T-helper 1 cell treated with Interleukin-12 subunit alpha and Interleukin-12 subunit beta and Interleukin-4 antibody, amounts not matched to agents 30 μg/mL and 1 μg/mL, for 36 hours (primary cell): ENCODE measurements around the gene RFPL3.
"Not testable (repeated sequence)": the region's sequence is repeated elsewhere in the genome, so short reads cannot be mapped to it uniquely, and the experiment has no call there.

Experiments used
- H3K27ac Mint-ChIP-seq: one replicate; pipeline ENCODE4 v1.8.0; 2021; ENCODE audit warnings: mild to moderate bottlenecking, mixed read lengths
- H3K27me3 Mint-ChIP-seq: one replicate; pipeline ENCODE4 v1.8.0; 2021; ENCODE audit warnings: low read depth, mixed read lengths
- H3K36me3 Mint-ChIP-seq: one replicate; pipeline ENCODE4 v1.8.0; 2021; ENCODE audit warnings: low read depth, mixed read lengths
- H3K4me1 Mint-ChIP-seq: one replicate; pipeline ENCODE4 v1.8.0; 2021; ENCODE audit warnings: low read depth, mixed read lengths
- H3K4me3 Mint-ChIP-seq: one replicate; pipeline ENCODE4 v1.8.0; 2021; ENCODE audit warnings: mild to moderate bottlenecking, moderate library complexity, mixed read lengths
- H3K9me3 Mint-ChIP-seq: one replicate; pipeline ENCODE4 v1.8.0; 2021; ENCODE audit warnings: mixed read lengths

Gene RFPL3

DNA sequence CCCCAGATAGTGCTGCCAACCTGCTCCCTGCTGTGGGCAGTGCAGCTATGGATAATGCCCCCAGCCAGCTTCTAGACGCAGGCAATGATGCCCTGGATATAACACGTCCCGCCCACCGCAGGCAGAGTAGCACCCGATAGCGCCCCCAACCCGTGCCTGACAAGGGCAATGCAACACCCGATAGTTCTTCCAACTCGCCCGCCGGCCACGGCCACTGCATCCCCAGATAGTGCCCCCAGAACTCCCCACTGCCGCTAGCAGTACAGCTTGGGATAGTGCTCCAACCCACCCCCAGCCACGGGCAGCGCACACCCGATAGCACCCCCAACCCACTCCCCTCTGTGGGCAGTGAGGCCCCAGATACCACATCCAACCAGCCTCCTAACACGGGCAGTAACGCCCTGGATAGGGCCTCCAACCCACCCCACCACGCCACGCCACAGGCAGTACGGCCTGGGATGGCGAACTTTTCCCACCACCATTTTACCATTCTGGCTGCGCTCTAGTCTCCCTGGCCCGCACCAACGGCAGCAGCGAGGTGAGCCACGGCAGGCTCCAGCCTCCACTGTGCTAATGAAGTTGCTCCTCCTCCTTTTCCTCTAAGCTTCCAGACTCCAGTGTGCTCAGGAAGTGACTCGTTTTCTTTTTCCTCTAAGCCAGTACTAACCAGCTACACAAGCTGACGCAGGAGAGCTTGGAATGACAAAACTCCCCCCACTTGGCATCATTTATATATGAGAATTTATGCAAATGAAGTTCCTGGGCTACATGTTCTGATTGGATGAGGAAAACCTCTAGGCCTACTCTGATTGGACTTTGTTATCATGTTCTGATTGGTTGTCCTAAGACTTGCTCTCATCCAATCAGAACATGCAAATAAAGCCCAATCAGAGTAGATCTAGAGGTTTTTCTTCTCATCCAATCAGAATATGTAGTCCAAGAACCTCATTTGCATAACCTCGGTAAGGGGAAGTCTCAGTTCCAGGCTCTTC is 3.0 kb upstream of the RFPL3 start:
- H3K9me3 Mint-ChIP-seq, result no peaks in the 10 kb centered on the region

DNA sequence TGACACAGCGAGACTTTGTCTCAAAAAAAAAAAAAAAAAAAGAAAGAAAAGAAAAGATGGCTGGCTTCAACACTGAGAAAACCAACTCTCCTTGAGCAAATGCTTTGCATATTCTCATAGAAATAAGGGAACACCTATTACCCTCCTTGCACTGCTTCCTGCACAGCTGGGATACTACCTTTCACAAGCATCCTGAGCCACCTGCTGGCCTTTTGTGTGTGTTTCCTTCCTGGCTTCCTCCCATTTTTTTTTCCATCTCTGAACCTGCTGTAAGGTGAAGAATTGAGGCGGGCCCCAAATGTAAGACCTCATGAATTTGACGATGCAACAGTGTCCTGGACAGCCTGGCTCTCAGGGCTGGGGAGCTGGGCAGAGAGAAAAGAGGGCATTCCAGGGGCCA is 1.9 kb upstream of the RFPL3 start:
- Mint-ChIP-seq H3K4me3 (no peak overlapping the region), H3K27ac (no peak overlapping the region), H3K36me3 (no peaks in the 10 kb centered on the region), H3K4me1 (no peaks in the 10 kb centered on the region), H3K27me3 (peaks cover 5% of the 10 kb centered on the region), H3K9me3 (no peaks in the 10 kb centered on the region)

More for the DNA sequence above, 3.0 kb upstream of the RFPL3 start:
- Mint-ChIP-seq H3K27ac (no peak overlapping the region), H3K4me3 (no peak overlapping the region), H3K4me1 (no peaks in the 10 kb centered on the region), H3K36me3 (no peaks in the 10 kb centered on the region), H3K27me3 (peaks cover 5% of the 10 kb centered on the region)

DNA sequence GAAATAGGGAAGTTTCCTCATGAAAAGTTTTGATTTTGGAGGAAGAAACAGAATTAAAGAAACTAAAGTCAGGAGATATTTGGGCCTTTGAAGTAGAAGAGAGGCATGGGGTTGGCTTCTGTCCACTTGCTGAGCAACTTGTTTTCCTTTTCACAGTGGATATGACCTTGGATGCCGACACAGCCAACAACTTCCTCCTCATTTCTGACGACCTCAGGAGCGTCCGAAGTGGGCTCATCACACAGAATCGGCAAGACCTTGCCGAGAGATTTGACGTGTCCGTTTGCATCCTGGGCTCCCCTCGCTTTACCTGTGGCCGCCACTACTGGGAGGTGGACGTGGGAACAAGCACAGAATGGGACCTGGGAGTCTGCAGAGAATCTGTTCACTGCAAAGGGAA is 2.4 kb downstream of the RFPL3 start:
- not testable (repeated sequence) for H3K4me1 Mint-ChIP-seq, H3K36me3 Mint-ChIP-seq, H3K27ac Mint-ChIP-seq, H3K4me3 Mint-ChIP-seq, H3K9me3 Mint-ChIP-seq, H3K27me3 Mint-ChIP-seq

- H3K4me1 Mint-ChIP-seq, result no peaks in the 10 kb centered on the region
- H3K36me3 Mint-ChIP-seq, result no peaks in the 10 kb centered on the region
- no peaks in the 10 kb centered on the region for H3K9me3 Mint-ChIP-seq
- H3K4me3 Mint-ChIP-seq, result no peak overlapping the region
- H3K27me3 Mint-ChIP-seq, result no peaks in the 10 kb centered on the region
- no peak overlapping the region for H3K27ac Mint-ChIP-seq
These were observed 3.6 kb downstream of the RFPL3 start for GRCh38 chr22:32361257-32361656.

DNA sequence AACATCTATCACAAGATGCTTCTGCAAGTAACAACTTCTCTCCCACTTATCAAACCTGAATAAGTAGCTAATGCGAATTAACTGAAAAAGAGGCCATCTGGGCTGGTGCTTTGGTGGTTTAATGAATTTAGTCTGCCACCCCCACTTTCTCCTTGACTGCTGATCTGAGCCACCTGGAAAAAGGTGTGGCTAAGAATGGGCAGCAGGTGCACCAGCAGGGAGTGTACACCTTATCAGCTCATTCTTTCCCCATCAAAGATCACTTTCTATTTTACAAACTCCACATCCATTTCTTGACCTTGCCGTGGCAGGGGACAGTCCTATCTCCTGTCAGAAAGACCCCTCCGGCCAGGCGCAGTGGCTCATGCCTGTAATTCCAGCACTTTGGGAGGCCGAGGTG is 6.5 kb downstream of the RFPL3 start:
- Mint-ChIP-seq H3K27ac (no peak overlapping the region), H3K4me3 (no peak overlapping the region), H3K36me3 (no peaks in the 10 kb centered on the region), H3K4me1 (no peaks in the 10 kb centered on the region), H3K27me3 (no peaks in the 10 kb centered on the region), H3K9me3 (no peaks in the 10 kb centered on the region)

GRCh38 chr22:32375678-32376450 is 18.2 kb downstream of the RFPL3 start:
- Mint-ChIP-seq H3K9me3 (no peaks in the 10 kb centered on the region), H3K27ac (no peak overlapping the region), H3K4me1 (no peaks in the 10 kb centered on the region), H3K36me3 (no peaks in the 10 kb centered on the region), H3K4me3 (no peak overlapping the region), H3K27me3 (peaks cover 9% of the 10 kb centered on the region)

DNA sequence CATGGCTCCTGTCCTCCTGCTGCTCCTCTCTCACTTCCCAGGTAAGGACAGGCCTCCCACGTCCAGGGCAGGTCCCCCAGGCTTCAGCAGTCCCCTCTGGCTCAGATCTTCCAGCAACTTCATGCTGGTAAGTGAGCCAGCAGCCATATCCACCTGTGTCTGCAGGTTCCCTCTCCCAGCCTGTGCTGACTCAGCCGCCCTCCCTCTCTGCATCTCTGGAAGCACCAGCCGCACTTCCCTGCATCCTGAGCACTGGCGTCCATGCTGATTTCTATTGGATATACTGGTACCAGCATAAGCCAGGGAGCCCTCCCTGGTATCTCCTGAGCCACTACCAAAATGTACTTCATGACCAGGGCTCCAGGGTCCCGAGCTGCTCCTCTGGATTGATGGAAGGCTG is 19.0 kb downstream of the RFPL3 start:
- peaks cover 9% of the 10 kb centered on the region for H3K27me3 Mint-ChIP-seq
- H3K27ac Mint-ChIP-seq, result no peak overlapping the region
- H3K36me3 Mint-ChIP-seq, result no peaks in the 10 kb centered on the region
- H3K4me3 Mint-ChIP-seq, result no peak overlapping the region
- no peaks in the 10 kb centered on the region for H3K4me1 Mint-ChIP-seq
- no peaks in the 10 kb centered on the region for H3K9me3 Mint-ChIP-seq

DNA sequence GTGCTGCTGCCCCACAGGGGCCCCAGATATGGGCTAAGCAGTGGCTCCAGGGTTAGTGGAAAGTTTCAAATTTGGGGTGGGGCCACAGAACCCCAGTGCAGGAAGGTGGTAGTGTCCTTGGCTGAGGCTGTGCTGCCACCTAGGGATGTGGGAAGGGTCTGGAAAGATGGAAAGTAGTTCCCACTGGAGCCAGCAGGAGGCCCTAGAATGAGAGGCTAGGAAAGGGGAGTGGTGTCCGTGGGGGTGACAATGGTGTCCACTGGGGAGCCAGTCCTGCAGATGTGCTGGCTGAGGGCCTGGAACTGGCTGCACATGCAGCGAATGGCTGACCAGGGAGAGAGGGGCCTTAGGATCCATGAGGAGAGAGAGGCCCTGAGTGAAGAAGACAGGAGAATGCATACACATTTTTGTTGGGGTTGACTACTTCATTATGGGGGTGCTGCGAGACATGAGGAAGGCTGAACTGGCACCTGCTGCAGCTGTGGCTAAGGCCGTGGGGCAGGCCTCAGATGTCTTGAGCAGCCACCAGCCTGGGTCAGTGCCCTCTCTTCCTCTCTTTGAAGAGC is 21.1 kb downstream of the RFPL3 start:
- Mint-ChIP-seq H3K4me1 (no peaks in the 10 kb centered on the region), H3K27me3 (peaks cover 3% of the 10 kb centered on the region), H3K27ac (no peak overlapping the region), H3K4me3 (no peak overlapping the region), H3K36me3 (no peaks in the 10 kb centered on the region), H3K9me3 (no peaks in the 10 kb centered on the region)

DNA sequence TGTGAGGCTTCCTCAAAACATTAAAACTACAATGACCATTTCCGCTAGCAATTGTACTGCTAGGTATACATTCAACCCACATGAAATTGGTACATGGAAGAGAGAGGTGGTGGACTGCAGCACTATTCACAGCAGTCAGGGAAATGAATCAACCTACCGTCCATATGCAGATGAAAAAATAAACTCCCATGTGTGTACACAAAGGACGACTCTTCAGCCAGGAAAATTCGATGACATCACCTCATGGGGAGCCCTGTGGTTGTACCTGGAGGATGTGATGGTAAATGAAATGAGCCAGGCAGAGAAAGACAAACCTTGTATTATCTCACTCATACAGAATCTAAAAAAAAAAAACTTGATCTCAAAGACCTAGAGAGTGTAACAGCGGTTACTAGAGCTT is 23.3 kb downstream of the RFPL3 start:
- Mint-ChIP-seq H3K4me3 (no peak overlapping the region), H3K4me1 (no peaks in the 10 kb centered on the region), H3K9me3 (no peaks in the 10 kb centered on the region), H3K27ac (no peak overlapping the region), H3K36me3 (no peaks in the 10 kb centered on the region), H3K27me3 (no peaks in the 10 kb centered on the region)

DNA sequence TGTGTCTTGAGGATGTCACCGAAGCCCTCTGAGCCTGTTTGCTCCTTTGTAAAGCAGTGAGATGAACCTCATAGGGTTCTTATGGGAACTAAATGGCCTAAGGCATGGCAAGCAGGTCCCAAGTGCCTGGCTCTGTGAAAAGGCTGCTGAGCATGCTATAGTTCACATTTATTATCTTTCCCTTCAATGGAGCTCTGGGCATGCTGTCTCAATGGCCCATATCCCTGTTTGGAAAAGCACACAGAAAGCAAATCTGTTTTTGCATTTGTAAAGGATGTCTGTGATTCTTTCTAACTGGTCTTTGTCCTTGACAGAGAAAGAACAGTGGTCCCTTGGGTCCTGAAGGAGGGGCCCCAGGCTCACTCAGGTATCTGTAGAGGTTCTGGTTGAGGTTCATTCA is 28.0 kb downstream of the RFPL3 start:
- Mint-ChIP-seq H3K4me1 (no peaks in the 10 kb centered on the region), H3K27me3 (no peaks in the 10 kb centered on the region), H3K4me3 (no peak overlapping the region), H3K9me3 (no peaks in the 10 kb centered on the region), H3K27ac (no peak overlapping the region), H3K36me3 (peaks cover 21% of the 10 kb centered on the region)

DNA sequence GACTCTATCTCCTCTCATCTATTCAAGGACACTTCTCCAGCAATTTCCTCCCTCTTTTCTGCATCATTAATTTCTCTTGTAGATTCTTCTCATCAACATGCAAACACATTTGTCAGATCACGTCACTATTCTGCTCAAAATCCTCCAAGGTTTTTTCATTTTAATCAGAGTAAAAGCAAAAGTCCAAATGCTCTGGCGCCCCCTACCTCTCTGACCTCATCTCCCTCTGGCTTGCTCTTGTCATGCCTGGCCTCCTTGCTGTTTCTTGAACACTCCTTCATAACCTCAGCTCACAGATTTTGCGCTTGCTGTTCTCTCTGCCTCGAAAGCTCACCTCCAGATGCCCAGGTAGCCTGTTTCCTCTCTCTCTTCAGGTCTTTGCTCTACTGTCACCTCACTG is 32.0 kb downstream of the RFPL3 start:
- no peak overlapping the region for H3K27ac Mint-ChIP-seq
- H3K4me3 Mint-ChIP-seq, result no peak overlapping the region
- no peaks in the 10 kb centered on the region for H3K4me1 Mint-ChIP-seq
- H3K27me3 Mint-ChIP-seq, result no peaks in the 10 kb centered on the region
- H3K36me3 Mint-ChIP-seq, result peaks cover 33% of the 10 kb centered on the region
- no peaks in the 10 kb centered on the region for H3K9me3 Mint-ChIP-seq

GRCh38 chr22:32395107-32395506 is 37.4 kb downstream of the RFPL3 start:
- H3K27ac Mint-ChIP-seq, result no peak overlapping the region
- peaks cover 3% of the 10 kb centered on the region for H3K4me1 Mint-ChIP-seq
- no peak overlapping the region for H3K4me3 Mint-ChIP-seq
- H3K27me3 Mint-ChIP-seq, result no peaks in the 10 kb centered on the region
- no peaks in the 10 kb centered on the region for H3K9me3 Mint-ChIP-seq
- H3K36me3 Mint-ChIP-seq, result peaks cover 35% of the 10 kb centered on the region

DNA sequence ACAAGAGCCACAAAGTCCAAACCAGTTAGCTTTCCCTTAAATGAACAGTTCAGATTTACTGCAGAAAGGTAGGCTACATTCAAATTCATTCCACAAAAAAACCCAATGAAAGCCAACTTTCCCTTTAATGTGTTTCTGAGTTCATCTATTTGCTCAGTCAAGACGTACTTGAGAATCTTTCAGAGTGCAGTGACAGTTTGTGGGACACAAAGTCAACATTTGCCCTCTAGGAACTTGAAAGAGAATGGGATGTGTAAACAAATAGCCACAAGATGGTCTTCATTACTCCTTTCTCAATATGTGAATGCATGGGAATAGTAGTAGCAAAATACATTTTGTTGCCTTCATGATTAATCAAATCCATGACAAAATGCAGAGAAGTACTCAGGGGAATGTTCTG is 38.6 kb downstream of the RFPL3 start:
- peaks cover 39% of the 10 kb centered on the region for H3K36me3 Mint-ChIP-seq
- H3K27ac Mint-ChIP-seq, result no peak overlapping the region

DNA sequence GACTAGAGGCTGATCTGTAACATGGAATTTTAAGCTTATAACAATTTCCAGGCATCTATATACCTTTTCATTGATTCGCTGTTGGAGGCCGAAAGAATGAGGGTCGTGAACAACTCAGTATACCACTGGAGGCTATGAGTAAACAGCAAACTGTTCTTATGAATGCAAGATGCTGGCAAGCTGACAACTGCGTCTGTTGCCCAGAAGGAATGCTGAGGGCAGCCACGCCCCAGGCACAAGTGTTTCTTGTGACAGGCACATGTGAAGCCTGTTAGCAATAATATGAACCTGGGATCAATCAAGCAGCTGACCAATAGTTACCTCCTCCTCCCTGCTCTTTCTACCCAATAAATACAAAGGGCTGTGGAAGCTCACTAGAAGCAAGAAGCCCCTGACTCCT is 39.1 kb downstream of the RFPL3 start:
- Mint-ChIP-seq H3K9me3 (no peaks in the 10 kb centered on the region), H3K4me1 (peaks cover 3% of the 10 kb centered on the region), H3K4me3 (no peak overlapping the region), H3K27me3 (no peaks in the 10 kb centered on the region), H3K27ac (no peak overlapping the region), H3K36me3 (peaks cover 43% of the 10 kb centered on the region)

More for the DNA sequence above, 38.6 kb downstream of the RFPL3 start:
- Mint-ChIP-seq H3K9me3 (no peaks in the 10 kb centered on the region), H3K4me1 (peaks cover 3% of the 10 kb centered on the region), H3K4me3 (no peak overlapping the region), H3K27me3 (no peaks in the 10 kb centered on the region)

- Mint-ChIP-seq H3K9me3 (no peaks in the 10 kb centered on the region), H3K4me3 (no peak overlapping the region), H3K27ac (no peak overlapping the region), H3K27me3 (no peaks in the 10 kb centered on the region), H3K4me1 (peaks cover 3% of the 10 kb centered on the region), H3K36me3 (peaks cover 35% of the 10 kb centered on the region)
These were observed 43.8 kb downstream of the RFPL3 start for GRCh38 chr22:32401486-32401885.
